Liver (tissue), 3 donors: ENCODE results near the gene FRMD4A.
"Not testable (repeated sequence)": the region's sequence is repeated elsewhere in the genome, so short reads cannot be mapped to it uniquely, and the experiment has no call there.

Experiments
- ATF3 ChIP-seq: IDR thresholded peaks from 2 replicates; pipeline ENCODE4 v1.6.1; 2016; ENCODE audit warnings: antibody characterized with exemption
- CTCF ChIP-seq: fragments of 150-350 bp; IDR thresholded peaks from 2 replicates; pipeline ENCODE4 v1.5.1; 2017; ENCODE audit warnings: improper control_type of control experiment, low read depth, low read length; ENCODE audit not compliant: missing input control
- EGR1 ChIP-seq, 2 donors: IDR thresholded peaks; 2 replicates each; pipeline ENCODE4 v1.6.1; 2016 to 2018; ENCODE audit warnings: antibody characterized with exemption in 2 of 2, low read depth in 2 of 2
- GABPA ChIP-seq, 2 donors: IDR thresholded peaks in 1 of 2; conservative IDR thresholded peaks in 1 of 2; 2 replicates each; pipeline ENCODE4 v1.6.1; 2016; ENCODE audit warnings: antibody characterized with exemption in 2 of 2, mild to moderate bottlenecking in 1 of 2, moderate library complexity in 1 of 2
- HNF4A ChIP-seq, 2 donors: conservative IDR thresholded peaks; 2 replicates each; pipeline ENCODE4 v1.6.1; 2016; ENCODE audit warnings: antibody characterized with exemption in 2 of 2, mild to moderate bottlenecking in 2 of 2
- MAX ChIP-seq: IDR thresholded peaks from 2 replicates; pipeline ENCODE4 v1.6.1; 2016; ENCODE audit warnings: antibody characterized with exemption
- RAD21 ChIP-seq, 2 donors: IDR thresholded peaks; 2 replicates each; pipeline ENCODE4 v1.6.1; 2016; ENCODE audit warnings: antibody characterized with exemption in 2 of 2, mild to moderate bottlenecking in 2 of 2
- REST ChIP-seq: IDR thresholded peaks from 2 replicates; pipeline ENCODE4 v1.6.1; 2016; ENCODE audit warnings: antibody characterized with exemption, mild to moderate bottlenecking
- TAF1 ChIP-seq: conservative IDR thresholded peaks from 2 replicates; pipeline ENCODE4 v1.6.1; 2016; ENCODE audit warnings: antibody characterized with exemption, mild to moderate bottlenecking
- YY1 ChIP-seq: IDR thresholded peaks from 2 replicates; pipeline ENCODE4 v1.6.1; 2016; ENCODE audit warnings: antibody characterized with exemption, mild to moderate bottlenecking
- ZBTB33 ChIP-seq: IDR thresholded peaks from 2 replicates; pipeline ENCODE4 v1.6.1; 2016; ENCODE audit warnings: antibody characterized with exemption
- donor health status: healthy.
- donor health status: healthy.

GRCh38 chr10:13715596-13715995 is 615.1 kb downstream of the FRMD4A start:
- not testable (repeated sequence) for TF ChIP-seq CTCF; RAD21 (IDR thresholded peaks at IDR 0.05); EGR1 (IDR thresholded peaks at IDR 0.05; ENCODE audit: low read depth in 2 of 2); MAX; TAF1; GABPA (IDR thresholded peaks at IDR 0.05 in 1 of 2, conservative IDR thresholded peaks at IDR 0.05 in 1 of 2); REST; YY1; ZBTB33; ATF3; HNF4A (conservative IDR thresholded peaks at IDR 0.05)
